PC-3 (cell line): ENCODE measurements around the gene TCEAL1. TPM values are rescaled to one million over a fixed set of nuclear protein-coding genes. Genes with fewer than 3 reads are reported as not detected.
"Not testable (repeated sequence)": the region's sequence is repeated elsewhere in the genome, so short reads cannot be mapped to it uniquely, and the experiment has no call there.

Experiments used
- ATAC-seq: fragments of 200-7000 bp; cut with Tn5 transposase; 2 replicates; pipeline ENCODE4 v1.9.1; 2020; ENCODE audit warnings: mild to moderate bottlenecking, moderate library complexity
- BruUV-seq: library from RNA; stranded (reverse); fragments of 400-500 nt; replicated peaks from 2 replicates; lab custom pipeline; 2021; lab: Mats Ljungman, UMichigan
- CTCF ChIA-PET: fragments of 300-600 bp; sonication (Branson Sonifier 250); formaldehyde crosslinking; loops from one replicate; lab custom pipeline; 2022; ENCODE audit warnings: antibody characterized with exemption; lab: Charles Lee
- POLR2A ChIA-PET: fragments of 300-600 bp; sonication (Branson Sonifier 250); formaldehyde crosslinking; loops from one replicate; lab custom pipeline; 2022; ENCODE audit warnings: antibody characterized with exemption; ENCODE audit not compliant: unreplicated experiment; lab: Charles Lee
- DNase-seq: peaks from one replicate; pipeline ENCODE4 v3.0.0-alpha.2; 2015
- H2AFZ ChIP-seq: fragments of 300-600 bp; sonication (generic); 2 replicates; pipeline ENCODE4 v1.6.0; 2016; ENCODE audit warnings: antibody characterized with exemption, low read length
- H3F3A ChIP-seq: fragments of 300-600 bp; sonication (generic); one replicate; pipeline ENCODE4 v1.6.0; 2017; ENCODE audit warnings: antibody characterized with exemption, low read length, control low read depth, mild to moderate bottlenecking; ENCODE audit not compliant: unreplicated experiment
- H3K27ac ChIP-seq: fragments of 300-600 bp; sonication (generic); 2 replicates; pipeline ENCODE4 v1.5.1; 2016; ENCODE audit warnings: mild to moderate bottlenecking, low read length
- H3K27me3 ChIP-seq: fragments of 300-600 bp; sonication (generic); 2 replicates; pipeline ENCODE4 v1.6.1; 2016; ENCODE audit warnings: low read length, mixed read lengths
- H3K36me3 ChIP-seq: fragments of 300-600 bp; sonication (generic); 2 replicates; pipeline ENCODE4 v1.6.1; 2016; ENCODE audit warnings: low read depth, mixed run types, low read length, mixed read lengths
- H3K4me1 ChIP-seq: fragments of 300-600 bp; sonication (generic); 2 replicates; pipeline ENCODE4 v1.5.1; 2016; ENCODE audit warnings: low read length; ENCODE audit not compliant: insufficient read depth
- H3K4me2 ChIP-seq: fragments of 300-600 bp; sonication (generic); 2 replicates; pipeline ENCODE4 v1.6.0; 2016; ENCODE audit warnings: low read length
- H3K4me3 ChIP-seq: fragments of 300-600 bp; sonication (generic); 2 replicates; pipeline ENCODE4 v1.5.1; 2016; ENCODE audit warnings: mild to moderate bottlenecking, low read length, mixed read lengths
- H3K79me2 ChIP-seq: fragments of 300-600 bp; sonication (generic); 2 replicates; pipeline ENCODE4 v1.6.1; 2017; ENCODE audit warnings: low read length, mixed read lengths
- H3K9ac ChIP-seq: fragments of 300-600 bp; sonication (generic); 2 replicates; pipeline ENCODE4 v1.6.0; 2016; ENCODE audit warnings: mild to moderate bottlenecking, low read length
- H3K9me2 ChIP-seq: fragments of 300-600 bp; sonication (generic); replicated peaks from 2 replicates; pipeline ENCODE4 v1.6.1; 2016; ENCODE audit warnings: mixed run types, low read length, mixed read lengths
- H3K9me3 ChIP-seq: fragments of 300-600 bp; sonication (generic); 2 replicates; pipeline ENCODE4 v1.6.1; 2016; ENCODE audit warnings: low read length, mixed read lengths
- H4K20me1 ChIP-seq: fragments of 300-600 bp; sonication (generic); 2 replicates; pipeline ENCODE4 v1.6.1; 2016; ENCODE audit warnings: low read length, mixed read lengths
- EZH2 ChIP-seq: fragments of 300-600 bp; sonication (generic); IDR thresholded peaks from one replicate; pipeline ENCODE4 v1.6.1; 2017; ENCODE audit warnings: antibody characterized with exemption, mild to moderate bottlenecking, low read length; ENCODE audit not compliant: unreplicated experiment
- EZH2phosphoT487 ChIP-seq: fragments of 300-600 bp; sonication (generic); IDR thresholded peaks from 2 replicates; pipeline ENCODE4 v1.6.1; 2018; ENCODE audit warnings: mild to moderate bottlenecking, antibody characterized with exemption, low read length, borderline replicate concordance
- intact Hi-C: fragments of 100-400 bp; cut with micrococcal nuclease; formaldehyde crosslinking; loops from 2 replicates; pipeline ENCODE4 v1.9.0; 2023
- total RNA-seq: library from RNA; depleted of rRNA; stranded (reverse); fragments of >200 nt; gene quantifications from 2 replicates; pipeline ENCODE4 v1.2.3, GENCODE V29; 2014
- TF ChIP-seq, protein P1 (sequence below): fragments of 300-600 bp; sonication (generic); conservative IDR thresholded peaks from 2 replicates; pipeline ENCODE4 v1.5.1; 2017; ENCODE audit warnings: antibody characterized with exemption, low read depth, mild to moderate bottlenecking, low read length

Gene TCEAL1
- total RNA-seq, 1 experiment from 2014 or later = 22.8 TPM

GRCh38 chrX:103658681-103659433 lies 30.1 kb downstream of the TCEAL1 start:
- Histone ChIP-seq H2AFZ (no peak overlapping the region), H3K4me1 (peaks cover 46% of the 10 kb centered on the region), H3K9me2 (no peaks in the 10 kb centered on the region), H3K4me2 (peak overlapping the region; percentile 66), H3K9ac (peak overlapping the region; percentile 81), H3K79me2 (no peaks in the 10 kb centered on the region), H3K4me3 (no peak overlapping the region), H3K27me3 (no peaks in the 10 kb centered on the region), H3K27ac (peak overlapping the region; percentile 99), H4K20me1 (no peaks in the 10 kb centered on the region), H3K9me3 (no peaks in the 10 kb centered on the region), H3K36me3 (no peaks in the 10 kb centered on the region), H3F3A (peaks cover 4% of the 10 kb centered on the region)
- ATAC-seq (peak; percentile 36), DNase-seq (peak; percentile 73)
- intact Hi-C loops = no loop called here
- TF ChIP-seq, protein P1, sequence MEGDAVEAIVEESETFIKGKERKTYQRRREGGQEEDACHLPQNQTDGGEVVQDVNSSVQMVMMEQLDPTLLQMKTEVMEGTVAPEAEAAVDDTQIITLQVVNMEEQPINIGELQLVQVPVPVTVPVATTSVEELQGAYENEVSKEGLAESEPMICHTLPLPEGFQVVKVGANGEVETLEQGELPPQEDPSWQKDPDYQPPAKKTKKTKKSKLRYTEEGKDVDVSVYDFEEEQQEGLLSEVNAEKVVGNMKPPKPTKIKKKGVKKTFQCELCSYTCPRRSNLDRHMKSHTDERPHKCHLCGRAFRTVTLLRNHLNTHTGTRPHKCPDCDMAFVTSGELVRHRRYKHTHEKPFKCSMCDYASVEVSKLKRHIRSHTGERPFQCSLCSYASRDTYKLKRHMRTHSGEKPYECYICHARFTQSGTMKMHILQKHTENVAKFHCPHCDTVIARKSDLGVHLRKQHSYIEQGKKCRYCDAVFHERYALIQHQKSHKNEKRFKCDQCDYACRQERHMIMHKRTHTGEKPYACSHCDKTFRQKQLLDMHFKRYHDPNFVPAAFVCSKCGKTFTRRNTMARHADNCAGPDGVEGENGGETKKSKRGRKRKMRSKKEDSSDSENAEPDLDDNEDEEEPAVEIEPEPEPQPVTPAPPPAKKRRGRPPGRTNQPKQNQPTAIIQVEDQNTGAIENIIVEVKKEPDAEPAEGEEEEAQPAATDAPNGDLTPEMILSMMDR = no peak
- TF ChIP-seq EZH2phosphoT487 (no peak), EZH2 (no peak)
- CTCF ChIA-PET = no interaction called here
- no TSS peak for BruUV-seq
- POLR2A ChIA-PET = no interaction called here

DNA sequence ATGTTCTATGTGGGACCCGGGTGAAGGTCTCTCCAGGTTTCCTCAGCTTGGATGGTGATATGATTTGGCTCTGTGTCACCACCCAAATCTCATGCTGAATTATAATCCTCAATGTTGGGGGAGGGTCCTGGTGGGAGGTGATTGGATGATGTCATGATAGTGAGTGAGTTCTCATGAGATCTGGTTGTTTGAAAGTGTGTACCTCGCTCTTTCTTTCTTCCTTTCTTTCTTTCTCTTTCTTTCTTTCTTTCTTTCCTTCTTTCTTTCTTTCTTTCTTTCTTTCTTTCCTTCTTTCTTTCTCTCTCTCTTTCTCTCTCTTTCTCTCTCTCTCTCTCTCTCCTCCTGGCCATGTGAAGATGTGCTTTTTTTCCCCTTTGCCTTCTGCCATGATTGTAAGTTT lies 30.7 kb downstream of the TCEAL1 start:
- peak overlapping the region; percentile 99 for H3K27ac ChIP-seq

GRCh38 chrX:103663981-103664762 lies 35.4 kb downstream of the TCEAL1 start:
- Histone ChIP-seq H3K4me1 (peaks cover 13% of the 10 kb centered on the region), H3K27ac (no peak overlapping the region), H2AFZ (no peak overlapping the region), H3K27me3 (no peaks in the 10 kb centered on the region), H4K20me1 (no peaks in the 10 kb centered on the region), H3K36me3 (no peaks in the 10 kb centered on the region), H3K9me3 (no peaks in the 10 kb centered on the region), H3F3A (no peaks in the 10 kb centered on the region), H3K79me2 (no peaks in the 10 kb centered on the region), H3K9me2 (no peaks in the 10 kb centered on the region), H3K9ac (no peak overlapping the region), H3K4me3 (no peak overlapping the region), H3K4me2 (no peak overlapping the region)
- POLR2A ChIA-PET = interaction anchor here (0.5 kb wide), 1 partner anchor 8 kb away, joined by 3 read pairs; no protein-coding TSS in a partner anchor
- BruUV-seq = no TSS peak
- CTCF ChIA-PET = no interaction called here
- no peak for TF ChIP-seq EZH2
- TF ChIP-seq, protein P1 = no peak
- TF ChIP-seq EZH2phosphoT487 = no peak
- intact Hi-C loops = no loop called here
- no peak for ATAC-seq
- DNase-seq = no peak

More for the DNA sequence above, 30.7 kb downstream of the TCEAL1 start:
- H3K9me2 ChIP-seq, H3K27me3 ChIP-seq, CTCF ChIA-PET, H4K20me1 ChIP-seq, H3K79me2 ChIP-seq, DNase-seq, H3K9me3 ChIP-seq, intact Hi-C loops, H2AFZ ChIP-seq, H3K36me3 ChIP-seq, ATAC-seq, POLR2A ChIA-PET, H3K4me3 ChIP-seq, BruUV-seq, H3K4me2 ChIP-seq, H3F3A ChIP-seq: not testable (repeated sequence)
- H3K4me1 ChIP-seq = peaks cover 46% of the 10 kb centered on the region
- peak overlapping the region; percentile 44 for H3K9ac ChIP-seq
